ENCODE data around the gene TTC9C.
A peak's percentile ranks its signal among the peaks of the same experiment; 100 is the strongest.

Gene TTC9C

DNA sequence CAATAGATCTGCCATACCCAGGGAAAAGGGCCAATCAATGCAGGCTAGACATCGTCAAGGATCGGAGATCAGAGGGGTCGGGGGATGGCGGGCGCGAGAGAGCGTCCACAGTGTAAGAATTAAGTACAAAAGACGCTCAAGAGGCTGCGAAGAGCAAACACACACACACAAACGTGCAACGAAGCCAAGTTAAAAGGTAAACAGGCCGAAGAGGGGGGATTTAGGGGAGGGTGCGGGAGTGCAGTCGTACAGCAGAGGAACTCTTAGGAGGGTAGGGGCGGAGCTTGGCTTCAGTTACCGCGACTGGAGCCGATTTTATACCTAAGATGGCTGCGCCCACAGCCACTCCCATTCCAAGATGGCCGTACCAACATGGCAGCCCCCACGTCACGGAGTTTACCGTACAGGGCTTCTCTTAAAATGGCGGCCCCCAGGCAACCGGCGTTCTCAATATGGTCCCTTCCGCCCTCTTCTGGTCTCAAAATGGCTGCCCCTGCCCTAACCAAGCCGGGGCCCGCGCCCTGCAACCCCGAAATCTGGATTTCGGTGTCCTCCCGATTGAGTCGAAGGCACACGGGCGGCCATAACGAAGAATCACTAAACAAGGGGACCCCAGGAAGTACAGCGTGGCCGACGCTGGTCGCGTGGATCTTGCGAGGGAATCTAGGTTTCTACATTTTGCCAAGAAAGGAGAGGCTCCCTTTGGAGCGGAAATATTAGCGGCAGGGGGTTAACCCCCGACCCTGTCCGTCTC lies 18.9 kb upstream of the TTC9C start:
- DNase-seq (ENCODE audit: low spot score): peak; percentile 89
- TF ChIP-seq, protein P1, sequence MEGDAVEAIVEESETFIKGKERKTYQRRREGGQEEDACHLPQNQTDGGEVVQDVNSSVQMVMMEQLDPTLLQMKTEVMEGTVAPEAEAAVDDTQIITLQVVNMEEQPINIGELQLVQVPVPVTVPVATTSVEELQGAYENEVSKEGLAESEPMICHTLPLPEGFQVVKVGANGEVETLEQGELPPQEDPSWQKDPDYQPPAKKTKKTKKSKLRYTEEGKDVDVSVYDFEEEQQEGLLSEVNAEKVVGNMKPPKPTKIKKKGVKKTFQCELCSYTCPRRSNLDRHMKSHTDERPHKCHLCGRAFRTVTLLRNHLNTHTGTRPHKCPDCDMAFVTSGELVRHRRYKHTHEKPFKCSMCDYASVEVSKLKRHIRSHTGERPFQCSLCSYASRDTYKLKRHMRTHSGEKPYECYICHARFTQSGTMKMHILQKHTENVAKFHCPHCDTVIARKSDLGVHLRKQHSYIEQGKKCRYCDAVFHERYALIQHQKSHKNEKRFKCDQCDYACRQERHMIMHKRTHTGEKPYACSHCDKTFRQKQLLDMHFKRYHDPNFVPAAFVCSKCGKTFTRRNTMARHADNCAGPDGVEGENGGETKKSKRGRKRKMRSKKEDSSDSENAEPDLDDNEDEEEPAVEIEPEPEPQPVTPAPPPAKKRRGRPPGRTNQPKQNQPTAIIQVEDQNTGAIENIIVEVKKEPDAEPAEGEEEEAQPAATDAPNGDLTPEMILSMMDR (conservative IDR thresholded peaks at IDR 0.05; ENCODE audit: low read depth): no peak
- peak overlapping the region; percentile 98 for H3K27ac ChIP-seq
- ChIA-PET POLR2A (ENCODE audit: low non-redundant PET) (interaction anchor here (0.6 to 1.0 kb wide), 3 partner anchors 9 to 44 kb away, joined by 4 to 6 read pairs (median 5); partner anchors contain the start of genes UBXN1 and ZBTB3), CTCF (interaction anchor here (0.6 kb wide), 2 partner anchors 43 to 77 kb away, joined by 3 to 5 read pairs; no protein-coding TSS in a partner anchor)

DNA sequence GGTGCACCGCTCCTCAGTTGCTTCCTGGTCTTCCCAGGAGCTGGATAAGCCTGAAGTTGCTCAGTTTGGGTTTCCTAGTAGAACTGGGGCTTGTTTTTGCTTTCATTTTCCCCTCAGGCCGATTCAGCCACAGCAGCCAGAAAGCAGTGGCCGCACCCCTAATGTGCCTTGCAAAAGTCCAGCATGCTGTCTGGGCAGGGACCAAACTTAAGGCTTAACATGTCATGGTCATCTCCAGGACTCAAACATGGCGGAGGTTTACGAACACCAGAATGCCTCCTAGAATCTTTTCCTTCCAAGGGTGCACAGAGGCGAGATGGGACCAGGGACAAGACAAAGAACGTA lies 18.3 kb upstream of the TTC9C start:
- POLR2A ChIA-PET (ENCODE audit: low non-redundant PET): interaction anchor here (0.6 to 1.0 kb wide), 2 partner anchors 10 to 44 kb away, joined by 4 to 5 read pairs; partner anchors contain the start of gene ZBTB3
- no peak for DNase-seq (ENCODE audit: low spot score)
- peak overlapping the region; percentile 98 for H3K27ac ChIP-seq
- CTCF ChIA-PET: no interaction called here
- TF ChIP-seq, protein P1 (conservative IDR thresholded peaks at IDR 0.05; ENCODE audit: low read depth): no peak

DNA sequence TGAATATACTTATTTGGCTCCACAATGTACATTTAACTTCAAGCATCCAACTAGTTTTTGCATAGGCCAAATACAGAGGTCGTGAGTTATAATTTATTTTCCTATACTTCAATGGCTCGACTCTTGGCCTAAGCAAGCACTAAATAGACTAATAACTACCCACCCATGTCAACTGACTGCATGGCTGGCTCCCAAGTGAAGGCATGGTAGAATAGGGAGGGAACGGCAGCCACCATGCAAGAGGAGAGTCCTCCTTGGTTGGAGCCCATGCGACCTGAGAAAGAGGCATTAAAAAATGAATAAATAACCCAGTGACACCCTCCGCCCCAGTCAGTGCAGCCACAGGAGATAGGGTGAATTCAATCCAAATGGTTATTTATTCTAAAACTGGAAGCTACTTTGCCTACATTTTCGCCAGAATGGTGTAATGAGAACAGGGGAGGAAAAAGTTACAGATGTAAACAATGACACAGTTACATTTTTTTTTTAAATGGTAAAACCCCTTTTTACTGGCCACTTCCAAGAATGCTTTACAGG lies 15.9 kb upstream of the TTC9C start:
- H3K27ac ChIP-seq: no peak overlapping the region
- ChIA-PET CTCF (interaction anchor here (0.6 kb wide), 2 partner anchors 65 to 123 kb away, joined by 4 read pairs; no protein-coding TSS in a partner anchor), POLR2A (ENCODE audit: low non-redundant PET) (no interaction called here)
- TF ChIP-seq, protein P1 (conservative IDR thresholded peaks at IDR 0.05; ENCODE audit: low read depth): no peak
- no peak for DNase-seq (ENCODE audit: low spot score)

DNA sequence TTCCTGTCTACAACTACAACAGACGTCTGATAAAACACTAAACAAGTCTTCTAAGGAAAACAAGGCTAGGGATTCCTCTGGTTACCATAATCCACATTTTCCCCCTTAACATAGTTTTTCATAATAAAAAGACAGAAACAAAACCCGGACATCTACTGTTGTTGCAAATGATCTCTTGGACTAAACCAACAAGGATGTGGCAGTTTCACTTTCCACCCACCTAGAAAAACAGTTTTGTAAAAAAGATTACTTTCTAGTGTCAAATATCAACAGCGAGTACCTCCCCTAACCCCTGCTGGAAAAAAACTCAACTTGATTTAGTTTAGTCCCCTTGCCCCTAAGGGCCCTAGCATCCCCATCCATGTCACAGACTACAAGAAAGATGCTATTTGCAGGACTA lies 15.4 kb upstream of the TTC9C start:
- no peak for DNase-seq (ENCODE audit: low spot score)
- TF ChIP-seq, protein P1 (conservative IDR thresholded peaks at IDR 0.05; ENCODE audit: low read depth): no peak
- CTCF ChIA-PET: no interaction called here
- H3K27ac ChIP-seq: no peak overlapping the region
- POLR2A ChIA-PET (ENCODE audit: low non-redundant PET): interaction anchor here (0.5 kb wide), 1 partner anchor 261 kb away, joined by 4 read pairs; no protein-coding TSS in a partner anchor

DNA sequence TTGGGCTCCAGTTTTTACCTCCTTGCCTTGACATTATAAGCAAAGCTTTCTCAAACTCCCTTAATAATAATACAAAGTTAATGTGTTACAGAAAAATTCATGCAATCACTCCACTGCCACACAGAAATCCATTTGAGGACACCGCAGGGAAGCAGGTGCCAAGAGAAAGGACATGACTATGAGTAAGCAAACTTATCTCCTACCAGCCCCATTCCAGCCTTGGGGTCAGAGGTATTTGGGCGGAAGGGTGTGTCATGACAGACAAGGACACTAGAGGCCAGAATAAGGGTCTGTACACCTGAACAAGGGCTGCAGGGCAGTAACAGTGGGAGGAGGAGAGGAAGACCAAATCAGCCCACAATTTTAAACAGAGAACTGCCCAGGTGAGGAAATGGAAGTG lies 14.9 kb upstream of the TTC9C start:
- no peak for DNase-seq (ENCODE audit: low spot score)
- TF ChIP-seq, protein P1 (conservative IDR thresholded peaks at IDR 0.05; ENCODE audit: low read depth): no peak
- POLR2A ChIA-PET (ENCODE audit: low non-redundant PET): interaction anchor here (0.5 kb wide), 1 partner anchor 262 kb away, joined by 4 read pairs; no protein-coding TSS in a partner anchor
- CTCF ChIA-PET: no interaction called here
- H3K27ac ChIP-seq: peak overlapping the region; percentile 60

DNA sequence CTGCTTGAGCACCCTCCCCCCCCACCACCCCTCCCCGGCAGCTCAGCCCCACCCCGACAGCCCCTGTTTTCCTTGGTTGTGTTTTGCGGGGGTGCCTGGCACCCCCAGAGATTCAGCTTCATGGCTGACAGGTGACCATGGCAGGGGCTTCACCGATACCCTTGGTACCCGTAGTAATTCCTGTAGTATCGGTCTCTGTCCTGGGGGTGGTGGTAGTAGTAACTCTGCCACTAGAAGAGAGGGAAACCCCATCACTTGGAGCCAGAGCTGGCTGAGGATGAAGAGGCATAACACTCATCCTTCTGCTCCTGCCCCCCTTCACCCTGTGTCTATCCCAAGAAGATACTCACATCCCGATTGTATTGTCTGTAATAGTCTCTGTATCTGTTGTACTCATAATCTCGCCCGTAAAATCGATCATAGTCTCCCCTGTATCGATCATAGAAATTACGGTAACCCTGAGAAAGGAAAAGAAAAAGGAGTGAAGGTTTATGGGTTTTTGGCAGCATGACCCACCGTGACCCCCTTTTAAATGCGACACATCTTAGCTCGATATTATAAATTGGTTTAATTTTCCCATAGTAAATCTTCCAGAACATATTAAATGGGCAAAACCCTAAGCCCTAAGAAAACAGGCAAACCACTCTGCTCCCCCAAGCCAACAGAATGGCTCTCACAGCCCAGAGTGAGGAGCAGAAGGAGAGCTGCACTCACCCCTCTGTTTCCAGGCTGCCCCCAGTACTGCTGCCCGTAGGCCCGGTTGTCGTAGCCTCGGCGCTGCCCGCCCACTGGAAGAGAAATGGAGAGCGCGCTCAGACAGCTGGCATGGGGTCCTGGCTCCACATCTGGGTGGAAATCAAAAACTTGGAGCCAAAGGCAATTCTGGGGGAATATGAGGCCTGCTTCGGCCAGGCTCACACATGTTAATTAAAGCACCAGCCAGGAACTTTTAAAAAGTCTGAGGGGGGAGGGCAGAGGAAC lies 12.8 kb upstream of the TTC9C start:
- CTCF ChIA-PET: interaction anchor here (0.6 to 1.0 kb wide), 2 partner anchors 10 to 1467 kb away, joined by 3 read pairs; no protein-coding TSS in a partner anchor
- TF ChIP-seq, protein P1 (conservative IDR thresholded peaks at IDR 0.05; ENCODE audit: low read depth): no peak
- POLR2A ChIA-PET (ENCODE audit: low non-redundant PET): no interaction called here
- H3K27ac ChIP-seq: peak overlapping the region; percentile 60
- no peak for DNase-seq (ENCODE audit: low spot score)

Measured in RWPE1 (cell line).